ENCODE data around the gene BLOC1S5. TPM values are rescaled to one million over a fixed set of nuclear protein-coding genes. Genes with fewer than 3 reads are reported as not detected.

BLOC1S5 gene
- total RNA-seq, 1 donor from 2014 or later, result 34.4 TPM

DNA sequence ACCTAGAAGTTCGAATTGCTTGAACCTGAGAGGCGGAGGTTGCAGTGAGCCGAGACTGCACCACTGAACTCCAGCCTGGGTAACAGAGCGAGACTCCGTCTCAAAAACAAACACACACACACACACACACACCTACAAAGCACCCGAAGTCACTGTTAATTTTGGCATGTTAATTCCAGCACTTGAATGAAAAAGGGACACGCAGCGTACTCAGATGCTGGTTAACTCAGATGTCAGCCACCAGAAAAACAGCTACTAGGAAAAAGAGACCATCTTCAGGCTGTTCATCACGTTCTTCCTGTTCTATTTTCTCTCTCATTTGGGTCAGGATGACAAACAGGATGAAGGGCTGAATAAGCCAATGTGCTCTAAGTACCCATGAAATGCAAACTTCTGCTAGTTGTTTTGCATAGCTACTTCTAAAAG is 46.9 kb downstream of the BLOC1S5 start:
- H3K27me3 Mint-ChIP-seq (ENCODE audit: insufficient read depth, low read depth), result peaks cover 5% of the 10 kb centered on the region
- no peak for DNase-seq (ENCODE audit: low spot score)
- peaks cover 13% of the 10 kb centered on the region for H3K36me3 Mint-ChIP-seq
- H3K9me3 Mint-ChIP-seq, result no peaks in the 10 kb centered on the region
- Histone ChIP-seq H3K36me3 (peaks cover 3% of the 10 kb centered on the region), H4K20me1 (ENCODE audit: low read depth) (peaks cover 10% of the 10 kb centered on the region), H3K4me3 (no peak overlapping the region), H3K27me3 (no peaks in the 10 kb centered on the region), H3K4me2 (no peak overlapping the region), H3K79me2 (ENCODE audit: low read depth) (no peaks in the 10 kb centered on the region), H2AFZ (replicated peaks) (no peak overlapping the region), H3K27ac (no peak overlapping the region), H3K9ac (no peak overlapping the region), H3F3A (ENCODE audit: low read depth) (no peaks in the 10 kb centered on the region), H3K9me3 (ENCODE audit: low read depth) (no peaks in the 10 kb centered on the region), H3K4me1 (peaks cover 8% of the 10 kb centered on the region)
- H3K4me1 Mint-ChIP-seq, result peaks cover 2% of the 10 kb centered on the region
- no peak overlapping the region for H3K4me3 Mint-ChIP-seq
- peak overlapping the region; percentile 17 for H3K27ac Mint-ChIP-seq
- no peak for TF ChIP-seq EZH2phosphoT487 (IDR thresholded peaks at IDR 0.05)
- TF ChIP-seq, protein P1, sequence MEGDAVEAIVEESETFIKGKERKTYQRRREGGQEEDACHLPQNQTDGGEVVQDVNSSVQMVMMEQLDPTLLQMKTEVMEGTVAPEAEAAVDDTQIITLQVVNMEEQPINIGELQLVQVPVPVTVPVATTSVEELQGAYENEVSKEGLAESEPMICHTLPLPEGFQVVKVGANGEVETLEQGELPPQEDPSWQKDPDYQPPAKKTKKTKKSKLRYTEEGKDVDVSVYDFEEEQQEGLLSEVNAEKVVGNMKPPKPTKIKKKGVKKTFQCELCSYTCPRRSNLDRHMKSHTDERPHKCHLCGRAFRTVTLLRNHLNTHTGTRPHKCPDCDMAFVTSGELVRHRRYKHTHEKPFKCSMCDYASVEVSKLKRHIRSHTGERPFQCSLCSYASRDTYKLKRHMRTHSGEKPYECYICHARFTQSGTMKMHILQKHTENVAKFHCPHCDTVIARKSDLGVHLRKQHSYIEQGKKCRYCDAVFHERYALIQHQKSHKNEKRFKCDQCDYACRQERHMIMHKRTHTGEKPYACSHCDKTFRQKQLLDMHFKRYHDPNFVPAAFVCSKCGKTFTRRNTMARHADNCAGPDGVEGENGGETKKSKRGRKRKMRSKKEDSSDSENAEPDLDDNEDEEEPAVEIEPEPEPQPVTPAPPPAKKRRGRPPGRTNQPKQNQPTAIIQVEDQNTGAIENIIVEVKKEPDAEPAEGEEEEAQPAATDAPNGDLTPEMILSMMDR (IDR thresholded peaks at IDR 0.05), result no peak
- no peak for TF ChIP-seq EZH2 (IDR thresholded peaks at IDR 0.05)

- H3K9ac ChIP-seq, result no peak overlapping the region
- no peaks in the 10 kb centered on the region for H3K27me3 ChIP-seq
- Mint-ChIP-seq H3K36me3 (peaks cover 7% of the 10 kb centered on the region), H3K9me3 (no peaks in the 10 kb centered on the region), H3K4me1 (peaks cover 5% of the 10 kb centered on the region), H3K4me3 (no peak overlapping the region), H3K27me3 (ENCODE audit: insufficient read depth, low read depth) (no peaks in the 10 kb centered on the region), H3K27ac (no peak overlapping the region)
- H3K4me3 ChIP-seq, result no peak overlapping the region
- peaks cover 4% of the 10 kb centered on the region for H3K36me3 ChIP-seq
- no peak overlapping the region for H2AFZ ChIP-seq (replicated peaks)
- H3K27ac ChIP-seq, result no peak overlapping the region
- H4K20me1 ChIP-seq (ENCODE audit: low read depth), result peaks cover 15% of the 10 kb centered on the region
- TF ChIP-seq, protein P1 (IDR thresholded peaks at IDR 0.05), result no peak
- no peak for TF ChIP-seq EZH2phosphoT487 (IDR thresholded peaks at IDR 0.05)
- TF ChIP-seq EZH2 (IDR thresholded peaks at IDR 0.05), result no peak
- no peaks in the 10 kb centered on the region for H3K79me2 ChIP-seq (ENCODE audit: low read depth)
- no peak overlapping the region for H3K4me2 ChIP-seq
- peaks cover 16% of the 10 kb centered on the region for H3K4me1 ChIP-seq
- H3K9me3 ChIP-seq (ENCODE audit: low read depth), result no peaks in the 10 kb centered on the region
- H3F3A ChIP-seq (ENCODE audit: low read depth), result peaks cover 5% of the 10 kb centered on the region
- no peak for DNase-seq (ENCODE audit: low spot score)
Observed at GRCh38 chr6:8014947-8015346, 49.2 kb downstream of the BLOC1S5 start.

DNA sequence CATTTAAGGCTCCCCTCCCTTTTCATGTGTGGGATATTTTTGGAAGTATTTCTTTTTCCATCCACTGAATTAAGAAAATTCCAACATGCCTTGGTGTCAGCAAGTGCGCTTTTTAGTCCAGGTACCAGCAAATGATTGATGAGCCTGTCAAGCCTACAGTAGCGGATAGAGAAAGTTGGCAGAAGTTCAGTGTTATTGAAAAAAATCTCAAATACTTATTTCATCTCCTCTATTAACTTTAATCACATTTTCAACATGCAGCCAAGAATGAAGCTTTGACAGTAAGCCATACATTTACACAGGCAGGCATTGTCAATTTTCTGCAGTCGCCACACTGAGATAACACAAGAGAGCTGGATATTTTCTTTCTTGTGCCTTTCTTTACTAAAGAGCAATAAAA is 50.4 kb downstream of the BLOC1S5 start:
- H3K4me2 ChIP-seq, result no peak overlapping the region
- no peak overlapping the region for H3K27ac ChIP-seq
- Mint-ChIP-seq H3K27me3 (ENCODE audit: insufficient read depth, low read depth) (no peaks in the 10 kb centered on the region), H3K9me3 (no peaks in the 10 kb centered on the region), H3K36me3 (peaks cover 7% of the 10 kb centered on the region), H3K4me3 (no peak overlapping the region), H3K4me1 (peaks cover 7% of the 10 kb centered on the region), H3K27ac (no peak overlapping the region)
- no peak overlapping the region for H3K9ac ChIP-seq
- TF ChIP-seq, protein P1 (IDR thresholded peaks at IDR 0.05), result no peak
- TF ChIP-seq EZH2 (IDR thresholded peaks at IDR 0.05) (no peak), EZH2phosphoT487 (IDR thresholded peaks at IDR 0.05) (no peak)
- no peak for DNase-seq (ENCODE audit: low spot score)
- peaks cover 20% of the 10 kb centered on the region for H3K4me1 ChIP-seq
- H4K20me1 ChIP-seq (ENCODE audit: low read depth), result peaks cover 13% of the 10 kb centered on the region
- H3K79me2 ChIP-seq (ENCODE audit: low read depth), result no peaks in the 10 kb centered on the region
- H3K27me3 ChIP-seq, result no peaks in the 10 kb centered on the region
- H2AFZ ChIP-seq (replicated peaks), result no peak overlapping the region
- H3K36me3 ChIP-seq, result peaks cover 4% of the 10 kb centered on the region
- H3K4me3 ChIP-seq, result no peak overlapping the region
- H3K9me3 ChIP-seq (ENCODE audit: low read depth), result no peaks in the 10 kb centered on the region
- peaks cover 9% of the 10 kb centered on the region for H3F3A ChIP-seq (ENCODE audit: low read depth)
